ENCODE measurements around the gene TIMM10.

The TIMM10 gene

DNA sequence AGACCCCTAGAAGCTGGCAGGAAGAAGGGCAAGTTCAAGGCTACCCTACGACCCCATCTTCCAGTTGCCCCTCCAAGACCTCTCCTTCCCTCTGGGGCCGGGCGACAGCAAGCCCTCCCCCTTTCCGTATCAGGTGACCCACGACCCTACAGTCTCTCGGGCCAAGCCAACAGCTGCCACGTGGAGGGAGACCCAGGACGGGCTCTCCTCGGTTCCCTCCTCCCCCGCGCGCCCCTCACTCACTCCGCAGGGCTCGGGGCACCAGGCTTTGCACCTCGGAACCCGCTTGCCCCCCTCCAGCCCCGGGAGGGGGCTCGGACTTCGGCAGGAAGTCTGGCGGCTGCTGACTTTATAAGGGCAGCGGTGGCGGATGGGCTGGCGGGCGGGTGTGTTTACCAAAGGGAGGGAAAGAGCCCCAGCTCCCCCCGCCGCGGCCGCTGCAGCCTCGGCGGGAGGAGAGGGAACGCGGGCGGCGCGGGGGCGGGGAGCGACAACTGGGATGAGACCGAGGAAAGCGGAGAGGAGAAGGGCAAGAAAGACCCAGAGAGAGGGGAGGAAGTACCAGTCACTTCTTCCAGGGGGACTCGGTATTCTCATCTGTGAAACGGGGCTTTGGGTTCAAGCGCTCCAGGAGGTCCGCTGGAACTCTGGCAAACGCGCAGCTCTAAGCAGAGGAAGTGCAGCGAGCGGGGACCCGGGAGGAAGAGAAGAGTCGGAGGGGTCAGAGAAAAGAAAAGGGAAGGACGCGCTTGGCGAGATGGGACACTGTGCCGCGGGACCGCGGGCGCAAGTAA lies 15.8 kb downstream of the TIMM10 start:
- H3K4me1 ChIP-seq (ENCODE audit: insufficient read depth, low read length) = peaks cover 3% of the 10 kb centered on the region; the same call in 1 of the 2 replicates
- H3K9me3 ChIP-seq (ENCODE audit: insufficient read depth, low read depth, low read length) = no peaks in the 10 kb centered on the region
- peak overlapping the region; percentile 70 for H3K4me3 ChIP-seq (ENCODE audit: low read length)
- peaks cover 46% of the 10 kb centered on the region for H3K27me3 ChIP-seq (ENCODE audit: insufficient read depth, low read length)
- H3K36me3 ChIP-seq (ENCODE audit: insufficient read depth, low read length) = no peaks in the 10 kb centered on the region
- under 1% methylated on average over 57 of the region's 57 CpGs for WGBS
- H3K27ac ChIP-seq (ENCODE audit: low read depth, low read length) = no peak overlapping the region
- H3K9ac ChIP-seq (ENCODE audit: low read depth, low read length) = peak overlapping the region; percentile 69

DNA sequence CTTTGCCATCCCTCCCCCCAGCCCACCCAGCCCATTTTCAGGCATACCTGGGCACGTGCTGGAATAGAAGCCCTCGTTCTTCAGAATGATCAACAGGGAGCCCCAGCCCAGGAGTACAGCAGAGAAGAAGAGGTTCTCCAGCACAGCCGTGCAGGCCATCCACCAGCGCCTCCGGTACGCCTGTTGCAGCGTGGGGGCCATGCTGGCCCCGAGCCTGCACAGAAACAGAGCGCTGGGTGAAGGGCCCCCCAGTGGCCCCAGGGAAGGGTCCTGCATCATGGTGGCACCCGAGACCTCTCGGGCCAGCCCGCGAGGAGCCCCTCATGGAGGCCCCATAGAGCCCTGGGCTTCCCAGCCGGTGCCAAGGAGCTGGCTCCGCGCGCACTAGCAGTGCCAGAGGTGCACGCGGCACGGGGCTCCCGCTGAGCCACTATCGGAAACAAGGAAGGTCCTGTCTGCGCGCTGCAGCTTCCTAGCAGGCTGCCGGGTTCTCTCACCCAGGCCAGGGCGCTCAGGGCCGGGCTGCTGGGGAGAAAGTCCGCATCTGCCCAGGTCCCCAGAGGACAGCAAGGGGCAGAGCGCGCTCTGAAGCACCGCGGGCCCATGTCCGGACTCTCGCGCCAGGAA lies 16.5 kb downstream of the TIMM10 start:
- Histone ChIP-seq H3K4me1 (ENCODE audit: insufficient read depth, low read length) (peaks cover 3% of the 10 kb centered on the region; the same call in 1 of the 2 replicates), H3K27me3 (ENCODE audit: insufficient read depth, low read length) (peaks cover 46% of the 10 kb centered on the region), H3K36me3 (ENCODE audit: insufficient read depth, low read length) (no peaks in the 10 kb centered on the region), H3K9ac (ENCODE audit: low read depth, low read length) (peak overlapping the region; percentile 69), H3K27ac (ENCODE audit: low read depth, low read length) (no peak overlapping the region), H3K9me3 (ENCODE audit: insufficient read depth, low read depth, low read length) (no peaks in the 10 kb centered on the region), H3K4me3 (ENCODE audit: low read length) (peak overlapping the region; percentile 70)
- WGBS = 7% methylated on average over 35 of the region's 35 CpGs

DNA sequence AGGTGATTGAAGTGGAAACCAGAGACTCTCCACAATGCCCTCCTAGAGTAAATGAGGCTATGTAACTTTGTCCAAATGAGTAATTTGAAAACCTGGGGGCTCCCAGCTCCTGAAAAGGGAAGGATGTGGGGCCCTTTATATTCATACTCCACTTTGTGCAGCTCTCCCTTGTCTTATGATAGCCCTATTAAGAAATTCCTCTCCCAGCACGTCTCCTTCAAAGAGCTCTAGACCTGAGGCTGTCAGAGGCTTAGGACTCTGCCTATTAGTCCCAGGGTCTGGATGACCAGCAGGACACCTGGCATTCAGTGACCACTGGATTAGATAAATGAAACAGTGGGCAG lies 17.1 kb downstream of the TIMM10 start:
- no peak overlapping the region for H3K27ac ChIP-seq (ENCODE audit: low read depth, low read length)
- no peak overlapping the region for H3K9ac ChIP-seq (ENCODE audit: low read depth, low read length)
- 38% methylated on average over 1 of the region's 1 CpG for WGBS
- H3K36me3 ChIP-seq (ENCODE audit: insufficient read depth, low read length) = no peaks in the 10 kb centered on the region
- peaks cover 3% of the 10 kb centered on the region; the same call in 1 of the 2 replicates for H3K4me1 ChIP-seq (ENCODE audit: insufficient read depth, low read length)
- no peaks in the 10 kb centered on the region for H3K9me3 ChIP-seq (ENCODE audit: insufficient read depth, low read depth, low read length)
- peak overlapping the region; percentile 70 for H3K4me3 ChIP-seq (ENCODE audit: low read length)
- peaks cover 46% of the 10 kb centered on the region for H3K27me3 ChIP-seq (ENCODE audit: insufficient read depth, low read length)

DNA sequence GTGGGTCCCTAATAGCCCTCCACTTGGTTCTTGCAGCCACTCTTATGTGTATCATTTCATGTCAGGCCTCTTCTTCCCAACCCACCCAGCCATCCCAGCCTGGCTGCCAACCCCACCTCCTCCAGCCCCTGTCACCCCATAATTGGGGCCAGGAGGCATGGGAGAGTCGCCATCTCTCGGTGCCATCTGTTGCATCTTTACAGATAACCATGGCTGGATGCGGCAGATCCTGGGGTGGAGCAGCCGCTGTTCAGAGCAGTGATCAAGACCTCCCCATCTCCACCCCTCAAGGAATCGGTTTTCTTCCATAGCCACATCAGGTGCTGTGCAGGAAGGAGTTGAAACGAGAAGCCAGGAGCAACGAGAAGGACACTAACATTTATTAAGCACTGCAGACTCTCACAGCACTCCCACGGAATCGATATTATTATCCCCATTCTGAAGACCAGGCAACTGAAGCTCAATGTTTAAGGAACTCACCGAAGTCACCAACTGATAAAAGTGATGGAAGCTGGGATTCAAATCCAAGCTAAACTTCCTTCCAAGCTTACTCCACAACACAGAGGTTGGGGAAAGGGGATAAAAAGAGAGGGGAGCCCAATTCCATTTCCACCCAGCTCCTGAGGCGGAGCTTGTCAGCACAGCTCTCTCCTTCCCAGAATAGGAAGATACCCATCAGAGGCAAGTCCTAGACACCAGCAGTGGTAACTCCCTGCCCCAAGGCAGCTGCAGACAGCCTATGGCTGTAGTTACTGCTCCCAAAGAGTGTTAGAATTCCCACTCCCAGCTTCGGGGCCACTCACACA lies 17.7 kb downstream of the TIMM10 start:
- H3K27me3 ChIP-seq (ENCODE audit: insufficient read depth, low read length) = peaks cover 46% of the 10 kb centered on the region
- H3K9me3 ChIP-seq (ENCODE audit: insufficient read depth, low read depth, low read length) = no peaks in the 10 kb centered on the region
- 0 out of 2 replicates have a peak overlapping the region, but pooled peaks have one; percentile 70 for H3K4me3 ChIP-seq (ENCODE audit: low read length)
- 90% methylated on average over 11 of the region's 12 CpGs for WGBS
- H3K27ac ChIP-seq (ENCODE audit: low read depth, low read length) = no peak overlapping the region
- H3K9ac ChIP-seq (ENCODE audit: low read depth, low read length) = no peak overlapping the region
- H3K4me1 ChIP-seq (ENCODE audit: insufficient read depth, low read length) = peaks cover 3% of the 10 kb centered on the region; the same call in 1 of the 2 replicates
- no peaks in the 10 kb centered on the region for H3K36me3 ChIP-seq (ENCODE audit: insufficient read depth, low read length)

DNA sequence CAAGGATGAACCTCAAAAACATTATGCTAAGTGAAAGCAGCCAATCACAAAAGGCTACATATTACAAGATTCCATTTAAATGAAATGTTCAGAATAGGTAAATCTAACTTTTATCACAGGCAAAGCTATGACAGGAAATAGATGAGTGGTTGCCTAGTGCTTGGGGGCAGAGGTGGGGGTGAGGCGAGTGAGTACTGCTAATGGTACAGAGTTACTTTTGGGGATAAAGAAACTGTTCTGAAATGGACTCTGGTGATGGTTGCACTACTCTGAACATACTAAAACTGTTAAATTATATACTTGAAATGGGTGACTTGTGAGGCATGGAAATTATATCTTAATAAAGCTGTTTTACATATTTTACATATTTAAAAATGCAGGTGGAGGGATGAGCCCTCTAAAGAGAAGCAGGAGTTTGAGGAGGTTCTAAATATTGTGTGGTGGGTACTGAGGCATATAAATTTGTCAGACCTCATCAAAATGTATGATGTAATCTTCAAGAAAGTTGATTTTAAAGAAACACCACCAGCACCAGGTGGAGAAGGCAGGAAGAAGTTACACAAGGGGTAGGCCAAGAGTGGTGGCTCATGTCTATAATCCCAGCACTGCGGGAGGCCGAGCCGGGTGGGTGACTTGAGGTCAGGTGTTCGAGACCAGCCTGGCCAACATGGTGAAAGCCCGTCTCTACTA lies 18.7 kb downstream of the TIMM10 start:
- no peak overlapping the region for H3K4me3 ChIP-seq (ENCODE audit: low read length)
- H3K9me3 ChIP-seq (ENCODE audit: insufficient read depth, low read depth, low read length) = no peaks in the 10 kb centered on the region
- H3K27me3 ChIP-seq (ENCODE audit: insufficient read depth, low read length) = peaks cover 38% of the 10 kb centered on the region
- no peak overlapping the region for H3K27ac ChIP-seq (ENCODE audit: low read depth, low read length)
- H3K36me3 ChIP-seq (ENCODE audit: insufficient read depth, low read length) = no peaks in the 10 kb centered on the region
- no peak overlapping the region for H3K9ac ChIP-seq (ENCODE audit: low read depth, low read length)
- WGBS = 91% methylated on average over 6 of the region's 6 CpGs
- peaks cover 3% of the 10 kb centered on the region; the same call in 1 of the 2 replicates for H3K4me1 ChIP-seq (ENCODE audit: insufficient read depth, low read length)

GRCh38 chr11:57508341-57509170 lies 22.0 kb downstream of the TIMM10 start:
- Histone ChIP-seq H3K27me3 (ENCODE audit: insufficient read depth, low read length) (peaks cover 4% of the 10 kb centered on the region; the same call in 1 of the 2 replicates), H3K36me3 (ENCODE audit: insufficient read depth, low read length) (no peaks in the 10 kb centered on the region), H3K4me3 (ENCODE audit: low read length) (no peak overlapping the region), H3K9me3 (ENCODE audit: insufficient read depth, low read depth, low read length) (no peaks in the 10 kb centered on the region), H3K4me1 (ENCODE audit: insufficient read depth, low read length) (no peaks in the 10 kb centered on the region), H3K9ac (ENCODE audit: low read depth, low read length) (no peak overlapping the region), H3K27ac (ENCODE audit: low read depth, low read length) (no peak overlapping the region)
- WGBS = 90% methylated on average over 7 of the region's 7 CpGs

- no peaks in the 10 kb centered on the region for H3K36me3 ChIP-seq (ENCODE audit: insufficient read depth, low read length)
- H3K27ac ChIP-seq (ENCODE audit: low read depth, low read length) = no peak overlapping the region
- no peaks in the 10 kb centered on the region for H3K9me3 ChIP-seq (ENCODE audit: insufficient read depth, low read depth, low read length)
- 93% methylated on average over 1 of the region's 1 CpG for WGBS
- H3K27me3 ChIP-seq (ENCODE audit: insufficient read depth, low read length) = no peaks in the 10 kb centered on the region
- H3K4me1 ChIP-seq (ENCODE audit: insufficient read depth, low read length) = no peaks in the 10 kb centered on the region
- H3K4me3 ChIP-seq (ENCODE audit: low read length) = no peak overlapping the region
- no peak overlapping the region for H3K9ac ChIP-seq (ENCODE audit: low read depth, low read length)
These were observed 24.0 kb downstream of the TIMM10 start for GRCh38 chr11:57506522-57506921.

- H3K9ac ChIP-seq (ENCODE audit: low read depth, low read length) = no peak overlapping the region
- H3K27me3 ChIP-seq (ENCODE audit: insufficient read depth, low read length) = no peaks in the 10 kb centered on the region
- H3K27ac ChIP-seq (ENCODE audit: low read depth, low read length) = no peak overlapping the region
- no peaks in the 10 kb centered on the region for H3K36me3 ChIP-seq (ENCODE audit: insufficient read depth, low read length)
- no peak overlapping the region for H3K4me3 ChIP-seq (ENCODE audit: low read length)
- H3K4me1 ChIP-seq (ENCODE audit: insufficient read depth, low read length) = peaks cover 8% of the 10 kb centered on the region
- no peaks in the 10 kb centered on the region for H3K9me3 ChIP-seq (ENCODE audit: insufficient read depth, low read depth, low read length)
- 92% methylated on average over 4 of the region's 4 CpGs for WGBS
These were observed 26.0 kb downstream of the TIMM10 start for GRCh38 chr11:57504511-57504910.

- no peaks in the 10 kb centered on the region for H3K27me3 ChIP-seq (ENCODE audit: insufficient read depth, low read length)
- H3K9me3 ChIP-seq (ENCODE audit: insufficient read depth, low read depth, low read length) = no peaks in the 10 kb centered on the region
- H3K36me3 ChIP-seq (ENCODE audit: insufficient read depth, low read length) = no peaks in the 10 kb centered on the region
- no peak overlapping the region for H3K9ac ChIP-seq (ENCODE audit: low read depth, low read length)
- peaks cover 8% of the 10 kb centered on the region for H3K4me1 ChIP-seq (ENCODE audit: insufficient read depth, low read length)
- no peak overlapping the region for H3K4me3 ChIP-seq (ENCODE audit: low read length)
- no peak overlapping the region for H3K27ac ChIP-seq (ENCODE audit: low read depth, low read length)
These were observed 27.7 kb downstream of the TIMM10 start for GRCh38 chr11:57502870-57503269.

DNA sequence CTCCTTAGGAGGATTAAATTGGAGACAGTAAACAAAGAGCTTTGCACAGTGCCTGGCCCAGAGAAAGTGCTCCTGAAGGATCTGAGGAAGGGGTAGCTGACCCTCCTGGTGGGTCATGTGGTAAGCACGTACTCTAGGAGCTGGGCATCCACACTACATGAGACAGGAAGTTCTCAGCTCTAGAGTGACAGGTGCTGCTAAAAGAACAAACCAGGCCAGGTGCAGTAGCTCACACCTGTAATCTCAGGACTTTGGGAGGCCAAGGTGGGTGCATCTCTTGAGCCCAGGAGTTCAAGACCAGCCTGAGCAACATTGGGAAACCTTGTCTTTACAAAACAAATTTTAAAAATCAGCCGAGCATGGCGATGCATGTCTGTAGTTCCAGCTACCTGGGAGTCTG lies 28.2 kb downstream of the TIMM10 start:
- 86% methylated on average over 3 of the region's 3 CpGs for WGBS
- Histone ChIP-seq H3K9me3 (ENCODE audit: insufficient read depth, low read depth, low read length) (no peaks in the 10 kb centered on the region), H3K36me3 (ENCODE audit: insufficient read depth, low read length) (no peaks in the 10 kb centered on the region), H3K27me3 (ENCODE audit: insufficient read depth, low read length) (no peaks in the 10 kb centered on the region), H3K27ac (ENCODE audit: low read depth, low read length) (no peak overlapping the region), H3K4me3 (ENCODE audit: low read length) (no peak overlapping the region), H3K9ac (ENCODE audit: low read depth, low read length) (no peak overlapping the region), H3K4me1 (ENCODE audit: insufficient read depth, low read length) (peaks cover 8% of the 10 kb centered on the region)

Measured in HUES64 (cell line).